Measurements from ENCODE around the gene F2RL3.

Gene F2RL3

DNA sequence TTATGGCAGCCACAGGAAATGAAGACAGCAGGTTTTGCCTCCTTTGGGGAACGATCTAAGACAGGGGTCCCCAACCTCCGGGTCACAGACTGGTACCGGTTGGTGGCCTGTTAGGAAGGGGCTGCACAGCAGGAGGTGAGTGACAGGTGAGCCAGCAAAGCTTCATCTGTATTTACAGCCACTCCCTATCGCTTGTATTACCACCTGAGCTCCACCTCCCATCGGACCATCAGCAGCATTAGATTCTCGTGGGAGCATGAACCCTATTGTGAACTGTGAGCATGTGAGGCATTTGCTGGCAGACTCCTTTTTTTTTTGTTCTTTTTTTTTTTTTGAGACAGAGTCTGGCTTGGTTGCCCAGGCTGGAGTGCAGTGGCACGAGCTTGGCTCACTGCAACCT lies 22.2 kb downstream of the F2RL3 start:
- TF ChIP-seq, protein P1, sequence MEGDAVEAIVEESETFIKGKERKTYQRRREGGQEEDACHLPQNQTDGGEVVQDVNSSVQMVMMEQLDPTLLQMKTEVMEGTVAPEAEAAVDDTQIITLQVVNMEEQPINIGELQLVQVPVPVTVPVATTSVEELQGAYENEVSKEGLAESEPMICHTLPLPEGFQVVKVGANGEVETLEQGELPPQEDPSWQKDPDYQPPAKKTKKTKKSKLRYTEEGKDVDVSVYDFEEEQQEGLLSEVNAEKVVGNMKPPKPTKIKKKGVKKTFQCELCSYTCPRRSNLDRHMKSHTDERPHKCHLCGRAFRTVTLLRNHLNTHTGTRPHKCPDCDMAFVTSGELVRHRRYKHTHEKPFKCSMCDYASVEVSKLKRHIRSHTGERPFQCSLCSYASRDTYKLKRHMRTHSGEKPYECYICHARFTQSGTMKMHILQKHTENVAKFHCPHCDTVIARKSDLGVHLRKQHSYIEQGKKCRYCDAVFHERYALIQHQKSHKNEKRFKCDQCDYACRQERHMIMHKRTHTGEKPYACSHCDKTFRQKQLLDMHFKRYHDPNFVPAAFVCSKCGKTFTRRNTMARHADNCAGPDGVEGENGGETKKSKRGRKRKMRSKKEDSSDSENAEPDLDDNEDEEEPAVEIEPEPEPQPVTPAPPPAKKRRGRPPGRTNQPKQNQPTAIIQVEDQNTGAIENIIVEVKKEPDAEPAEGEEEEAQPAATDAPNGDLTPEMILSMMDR (conservative IDR thresholded peaks at IDR 0.05; ENCODE audit: low read depth, low read length), result no peak
- DNase-seq (ENCODE audit: low read depth), result no peak
- no peak overlapping the region for H3K4me3 ChIP-seq (ENCODE audit: low read length)

DNA sequence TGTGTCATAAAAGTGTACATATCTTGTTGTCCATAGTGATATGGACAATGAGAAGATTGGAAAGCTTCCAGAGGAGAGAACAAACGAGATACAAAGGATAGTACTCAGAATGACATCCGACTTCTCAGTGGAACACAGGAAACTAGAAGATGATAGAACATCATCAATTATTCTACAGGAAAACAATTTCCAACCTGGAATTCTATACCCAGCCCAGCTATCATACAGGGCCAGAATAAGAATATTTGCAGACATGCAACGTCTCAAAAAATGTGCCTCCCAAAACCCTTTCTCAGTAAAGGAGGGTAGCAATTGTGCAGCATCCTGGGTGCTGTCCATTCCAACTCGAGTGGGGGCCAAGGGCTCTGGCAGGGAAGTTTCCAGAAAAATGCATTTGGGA lies 24.0 kb downstream of the F2RL3 start:
- DNase-seq (ENCODE audit: low read depth), result no peak
- TF ChIP-seq, protein P1 (conservative IDR thresholded peaks at IDR 0.05; ENCODE audit: low read depth, low read length), result no peak
- H3K4me3 ChIP-seq (ENCODE audit: low read length), result no peak overlapping the region

GRCh38 chr19:16914421-16914820 lies 25.6 kb downstream of the F2RL3 start:
- TF ChIP-seq, protein P1 (conservative IDR thresholded peaks at IDR 0.05; ENCODE audit: low read depth, low read length), result no peak
- H3K4me3 ChIP-seq (ENCODE audit: low read length), result no peak overlapping the region
- DNase-seq (ENCODE audit: low read depth), result no peak

DNA sequence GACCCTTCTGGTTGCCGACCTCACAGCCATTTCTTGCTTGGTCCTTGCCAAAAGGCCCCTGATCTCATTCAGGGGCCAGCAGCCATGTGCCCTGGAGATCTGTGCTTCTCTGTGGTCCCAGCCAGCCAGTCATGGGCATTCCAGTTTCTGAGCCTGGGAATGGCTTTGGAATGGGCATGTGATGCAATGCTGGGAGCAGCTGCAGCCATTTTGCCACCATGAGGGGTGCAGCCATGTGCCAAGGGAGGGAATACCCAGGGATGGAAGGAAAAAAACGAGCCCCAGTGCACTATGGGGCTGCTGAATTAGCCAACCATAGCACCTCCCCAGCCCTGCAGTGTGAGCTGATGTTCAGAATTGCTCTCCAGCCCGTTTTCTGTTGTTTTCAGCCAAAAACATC lies 26.3 kb downstream of the F2RL3 start:
- DNase-seq (ENCODE audit: low read depth), result no peak
- H3K4me3 ChIP-seq (ENCODE audit: low read length), result no peak overlapping the region
- TF ChIP-seq, protein P1 (conservative IDR thresholded peaks at IDR 0.05; ENCODE audit: low read depth, low read length), result no peak

DNA sequence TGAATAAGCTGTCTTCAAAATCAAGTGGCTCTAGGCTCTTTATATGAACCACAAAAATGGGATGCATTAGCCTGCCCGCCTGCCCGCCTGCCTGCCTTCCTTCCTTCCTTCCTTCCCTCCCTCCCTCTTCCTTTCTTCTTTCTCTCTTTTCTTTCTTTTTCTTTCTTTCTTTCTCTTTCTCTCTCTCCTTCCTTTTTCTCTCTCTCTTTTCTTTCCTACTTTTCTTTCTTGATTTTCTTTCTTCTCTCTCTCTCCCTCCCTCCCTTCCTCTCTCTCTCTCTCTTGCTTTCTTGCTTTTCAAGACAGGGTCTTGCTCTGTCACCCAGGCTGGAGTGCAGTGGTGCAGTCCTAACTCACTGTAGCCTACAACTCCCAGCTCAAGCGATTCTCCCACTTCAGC lies 26.9 kb downstream of the F2RL3 start:
- TF ChIP-seq, protein P1 (conservative IDR thresholded peaks at IDR 0.05; ENCODE audit: low read depth, low read length), result no peak

GRCh38 chr19:16917401-16917800 lies 28.6 kb downstream of the F2RL3 start:
- no peak for DNase-seq (ENCODE audit: low read depth)
- TF ChIP-seq, protein P1 (conservative IDR thresholded peaks at IDR 0.05; ENCODE audit: low read depth, low read length), result no peak
- H3K4me3 ChIP-seq (ENCODE audit: low read length), result no peak overlapping the region

More for the DNA sequence above, 26.9 kb downstream of the F2RL3 start:
- H3K4me3 ChIP-seq (ENCODE audit: low read length), result no peak overlapping the region
- no peak for DNase-seq (ENCODE audit: low read depth)

DNA sequence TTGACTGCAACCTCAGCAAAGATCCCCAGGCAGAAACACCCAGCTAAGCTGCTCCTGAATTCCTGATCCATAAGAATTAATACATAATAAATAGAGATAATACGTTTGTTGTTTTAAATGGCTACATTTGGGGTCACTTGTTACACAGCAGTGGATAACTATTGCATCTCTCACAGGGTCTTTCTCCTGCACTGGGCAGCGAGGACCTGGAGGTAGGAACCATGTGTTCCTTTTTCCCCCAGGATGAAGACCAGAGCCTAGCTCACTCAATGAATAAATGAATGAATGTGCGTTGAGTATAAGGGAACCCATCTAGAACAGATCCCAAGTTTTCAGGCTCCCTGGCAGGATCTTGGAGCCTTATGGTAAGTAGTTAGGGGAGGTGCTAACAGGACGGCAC lies 30.7 kb downstream of the F2RL3 start:
- TF ChIP-seq, protein P1 (conservative IDR thresholded peaks at IDR 0.05; ENCODE audit: low read depth, low read length), result no peak
- DNase-seq (ENCODE audit: low read depth), result no peak

More for the DNA sequence above, 30.7 kb downstream of the F2RL3 start:
- H3K4me3 ChIP-seq (ENCODE audit: low read length), result no peak overlapping the region
